Measurements from ENCODE around the gene ZFYVE1.

ZFYVE1 gene

GRCh38 chr14:72942934-72943333, 84.0 kb downstream of the ZFYVE1 start:
- TF ChIP-seq, protein P1, sequence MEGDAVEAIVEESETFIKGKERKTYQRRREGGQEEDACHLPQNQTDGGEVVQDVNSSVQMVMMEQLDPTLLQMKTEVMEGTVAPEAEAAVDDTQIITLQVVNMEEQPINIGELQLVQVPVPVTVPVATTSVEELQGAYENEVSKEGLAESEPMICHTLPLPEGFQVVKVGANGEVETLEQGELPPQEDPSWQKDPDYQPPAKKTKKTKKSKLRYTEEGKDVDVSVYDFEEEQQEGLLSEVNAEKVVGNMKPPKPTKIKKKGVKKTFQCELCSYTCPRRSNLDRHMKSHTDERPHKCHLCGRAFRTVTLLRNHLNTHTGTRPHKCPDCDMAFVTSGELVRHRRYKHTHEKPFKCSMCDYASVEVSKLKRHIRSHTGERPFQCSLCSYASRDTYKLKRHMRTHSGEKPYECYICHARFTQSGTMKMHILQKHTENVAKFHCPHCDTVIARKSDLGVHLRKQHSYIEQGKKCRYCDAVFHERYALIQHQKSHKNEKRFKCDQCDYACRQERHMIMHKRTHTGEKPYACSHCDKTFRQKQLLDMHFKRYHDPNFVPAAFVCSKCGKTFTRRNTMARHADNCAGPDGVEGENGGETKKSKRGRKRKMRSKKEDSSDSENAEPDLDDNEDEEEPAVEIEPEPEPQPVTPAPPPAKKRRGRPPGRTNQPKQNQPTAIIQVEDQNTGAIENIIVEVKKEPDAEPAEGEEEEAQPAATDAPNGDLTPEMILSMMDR (IDR thresholded peaks at IDR 0.05) = no peak
- no peak for TF ChIP-seq ZFX (IDR thresholded peaks at IDR 0.05; ENCODE audit: borderline replicate concordance)

GRCh38 chr14:72941286-72941985, 85.5 kb downstream of the ZFYVE1 start:
- TF ChIP-seq, protein P1 (IDR thresholded peaks at IDR 0.05) = no peak
- no peak for TF ChIP-seq ZFX (IDR thresholded peaks at IDR 0.05; ENCODE audit: borderline replicate concordance)
- H3K27ac ChIP-seq = no peak overlapping the region

More at GRCh38 chr14:72942934-72943333, 84.0 kb downstream of the ZFYVE1 start:
- H3K27ac ChIP-seq = no peak overlapping the region

GRCh38 chr14:72939630-72940029, 87.3 kb downstream of the ZFYVE1 start:
- no peak overlapping the region for H3K27ac ChIP-seq

GRCh38 chr14:72932893-72933292, 94.0 kb downstream of the ZFYVE1 start:
- no peak overlapping the region for H3K27ac ChIP-seq
- TF ChIP-seq, protein P1 (IDR thresholded peaks at IDR 0.05) = no peak
- TF ChIP-seq ZFX (IDR thresholded peaks at IDR 0.05; ENCODE audit: borderline replicate concordance) = no peak

More at GRCh38 chr14:72939630-72940029, 87.3 kb downstream of the ZFYVE1 start:
- TF ChIP-seq ZFX (IDR thresholded peaks at IDR 0.05; ENCODE audit: borderline replicate concordance) = no peak
- TF ChIP-seq, protein P1 (IDR thresholded peaks at IDR 0.05) = no peak

GRCh38 chr14:72929316-72930080, 97.4 kb downstream of the ZFYVE1 start:
- no peak overlapping the region for H3K27ac ChIP-seq
- TF ChIP-seq, protein P1 (IDR thresholded peaks at IDR 0.05) = no peak
- TF ChIP-seq ZFX (IDR thresholded peaks at IDR 0.05; ENCODE audit: borderline replicate concordance) = no peak

GRCh38 chr14:72928872-72929271, 98.0 kb downstream of the ZFYVE1 start:
- TF ChIP-seq ZFX (IDR thresholded peaks at IDR 0.05; ENCODE audit: borderline replicate concordance) = no peak
- TF ChIP-seq, protein P1 (IDR thresholded peaks at IDR 0.05) = no peak
- H3K27ac ChIP-seq = no peak overlapping the region
